Ectodermal cell (in vitro differentiated cells): ENCODE results near the gene CLIC6.

Experiments
- H3K27ac ChIP-seq: 2 replicates; pipeline ENCODE4 v1.7.0; 2013; ENCODE audit warnings: mild to moderate bottlenecking, low read depth, low read length; ENCODE audit not compliant: insufficient read depth, poor library complexity, severe bottlenecking
- H3K27me3 ChIP-seq: 2 replicates; pipeline ENCODE4 v1.7.0; 2013; ENCODE audit warnings: mild to moderate bottlenecking, low read length; ENCODE audit not compliant: insufficient read depth, control insufficient read depth, poor library complexity, severe bottlenecking
- H3K36me3 ChIP-seq: one replicate; pipeline ENCODE4 v1.7.0; 2013; ENCODE audit warnings: low read length; ENCODE audit not compliant: control insufficient read depth, insufficient read depth
- H3K4me1 ChIP-seq: one replicate; pipeline ENCODE4 v1.7.0; 2013; ENCODE audit warnings: low read length; ENCODE audit not compliant: control insufficient read depth, insufficient read depth
- H3K4me3 ChIP-seq: 2 replicates; pipeline ENCODE4 v1.7.0; 2013; ENCODE audit warnings: low read depth, low read length, control low read depth; ENCODE audit not compliant: insufficient read depth
- H3K9me3 ChIP-seq: 2 replicates; pipeline ENCODE4 v1.7.0; 2013; ENCODE audit warnings: mild to moderate bottlenecking, low read length, moderate library complexity; ENCODE audit not compliant: control insufficient read depth
- WGBS, 2 experiments: methylation state at CpG; one replicate each; pipeline ENCODE4 v1.1.7; 2013; ENCODE audit warnings: missing lambda C conversion rate in 2 of 2; 5-methylcytosine and 5-hydroxymethylcytosine counted together

The CLIC6 gene

GRCh38 chr21:34690793-34691175 is 22.0 kb downstream of the CLIC6 start:
- WGBS, 2 experiments, result 85% methylated on average over 2 of the region's 2 CpGs
- H3K27me3 ChIP-seq, result no peaks in the 10 kb centered on the region
- no peaks in the 10 kb centered on the region for H3K4me1 ChIP-seq
- H3K9me3 ChIP-seq, result no peaks in the 10 kb centered on the region
- no peak overlapping the region for H3K27ac ChIP-seq
- H3K4me3 ChIP-seq, result no peak overlapping the region
- H3K36me3 ChIP-seq, result no peaks in the 10 kb centered on the region

GRCh38 chr21:34691390-34692032 is 22.7 kb downstream of the CLIC6 start:
- H3K27ac ChIP-seq, result no peak overlapping the region
- H3K4me1 ChIP-seq, result no peaks in the 10 kb centered on the region
- H3K4me3 ChIP-seq, result no peak overlapping the region
- 67 to 82% methylated on average over 5 of the region's 5 CpGs for WGBS, 2 experiments
- no peaks in the 10 kb centered on the region for H3K27me3 ChIP-seq
- H3K9me3 ChIP-seq, result no peaks in the 10 kb centered on the region
- no peaks in the 10 kb centered on the region for H3K36me3 ChIP-seq

- Histone ChIP-seq H3K4me1 (no peaks in the 10 kb centered on the region), H3K27ac (no peak overlapping the region), H3K9me3 (no peaks in the 10 kb centered on the region), H3K36me3 (no peaks in the 10 kb centered on the region), H3K4me3 (no peak overlapping the region), H3K27me3 (no peaks in the 10 kb centered on the region)
- WGBS, 2 experiments, result 87 to 90% methylated on average over 2 of the region's 2 CpGs
Observed at GRCh38 chr21:34692458-34693020, 23.7 kb downstream of the CLIC6 start.

- no peak overlapping the region for H3K27ac ChIP-seq
Observed at GRCh38 chr21:34693192-34693810, 24.5 kb downstream of the CLIC6 start.

GRCh38 chr21:34695434-34695833 is 26.6 kb downstream of the CLIC6 start:
- no peaks in the 10 kb centered on the region for H3K4me1 ChIP-seq
- WGBS, 2 experiments, result 85 to 93% methylated on average over 2 of the region's 2 CpGs

More at GRCh38 chr21:34693192-34693810, 24.5 kb downstream of the CLIC6 start:
- no peaks in the 10 kb centered on the region for H3K4me1 ChIP-seq
- no peaks in the 10 kb centered on the region for H3K36me3 ChIP-seq
- 64 to 65% methylated on average over 6 of the region's 6 CpGs for WGBS, 2 experiments
- no peaks in the 10 kb centered on the region for H3K27me3 ChIP-seq
- no peak overlapping the region for H3K4me3 ChIP-seq
- H3K9me3 ChIP-seq, result no peaks in the 10 kb centered on the region

GRCh38 chr21:34696121-34696520 is 27.3 kb downstream of the CLIC6 start:
- Histone ChIP-seq H3K27me3 (no peaks in the 10 kb centered on the region), H3K4me3 (no peak overlapping the region), H3K27ac (no peak overlapping the region), H3K36me3 (no peaks in the 10 kb centered on the region), H3K4me1 (no peaks in the 10 kb centered on the region), H3K9me3 (no peaks in the 10 kb centered on the region)
- 92 to 93% methylated on average over 1 of the region's 1 CpG for WGBS, 2 experiments

More at GRCh38 chr21:34695434-34695833, 26.6 kb downstream of the CLIC6 start:
- no peaks in the 10 kb centered on the region for H3K36me3 ChIP-seq
- H3K27me3 ChIP-seq, result no peaks in the 10 kb centered on the region
- H3K4me3 ChIP-seq, result no peak overlapping the region
- no peaks in the 10 kb centered on the region for H3K9me3 ChIP-seq
- no peak overlapping the region for H3K27ac ChIP-seq

- Histone ChIP-seq H3K27me3 (no peaks in the 10 kb centered on the region), H3K4me3 (no peak overlapping the region), H3K36me3 (no peaks in the 10 kb centered on the region), H3K4me1 (no peaks in the 10 kb centered on the region), H3K27ac (no peak overlapping the region), H3K9me3 (no peaks in the 10 kb centered on the region)
- 92 to 93% methylated on average over 3 of the region's 3 CpGs for WGBS, 2 experiments
Observed at GRCh38 chr21:34697826-34698225, 29.0 kb downstream of the CLIC6 start.

GRCh38 chr21:34698270-34699015 is 29.6 kb downstream of the CLIC6 start:
- no peaks in the 10 kb centered on the region for H3K9me3 ChIP-seq
- H3K27ac ChIP-seq, result no peak overlapping the region
- H3K4me3 ChIP-seq, result no peak overlapping the region
- 73 to 83% methylated on average over 5 to 7 of the region's 7 CpGs for WGBS, 2 experiments
- no peaks in the 10 kb centered on the region for H3K4me1 ChIP-seq
- no peaks in the 10 kb centered on the region for H3K36me3 ChIP-seq
- no peaks in the 10 kb centered on the region for H3K27me3 ChIP-seq

- no peaks in the 10 kb centered on the region for H3K36me3 ChIP-seq
- H3K4me1 ChIP-seq, result no peaks in the 10 kb centered on the region
- H3K4me3 ChIP-seq, result no peak overlapping the region
- WGBS, 2 experiments, result 93 to 95% methylated on average over 10 of the region's 10 CpGs
- no peak overlapping the region for H3K27ac ChIP-seq
- no peaks in the 10 kb centered on the region for H3K27me3 ChIP-seq
- no peaks in the 10 kb centered on the region for H3K9me3 ChIP-seq
Observed at GRCh38 chr21:34700605-34701004, 31.8 kb downstream of the CLIC6 start.

- no peak overlapping the region for H3K27ac ChIP-seq
- H3K36me3 ChIP-seq, result no peaks in the 10 kb centered on the region
- 95 to 96% methylated on average over 7 to 8 of the region's 8 CpGs for WGBS, 2 experiments
- no peak overlapping the region for H3K4me3 ChIP-seq
- H3K27me3 ChIP-seq, result no peaks in the 10 kb centered on the region
- no peaks in the 10 kb centered on the region for H3K4me1 ChIP-seq
- no peaks in the 10 kb centered on the region for H3K9me3 ChIP-seq
Observed at GRCh38 chr21:34701726-34702125, 32.9 kb downstream of the CLIC6 start.
